SH-SY5Y (cell line): Measurements from ENCODE around the gene RGS17.

ENCODE experiments used
- GATA2 ChIP-seq: IDR thresholded peaks from 2 replicates; pipeline ENCODE4 v1.6.1; 2011; ENCODE audit warnings: mild to moderate bottlenecking, low read depth, low read length
- GATA3 ChIP-seq: IDR thresholded peaks from 2 replicates; pipeline ENCODE4 v1.6.1; 2011; ENCODE audit warnings: low read depth, mild to moderate bottlenecking, low read length, moderate library complexity

GRCh38 chr6:153074761-153075160 is 56.3 kb downstream of the RGS17 start:
- no peak for TF ChIP-seq GATA3
- TF ChIP-seq GATA2: no peak
